HT1080 (cell line): ENCODE data around the gene PCYT2. TPM values are rescaled to one million over a fixed set of nuclear protein-coding genes. Genes with fewer than 3 reads are reported as not detected.
"Not testable (repeated sequence)": the region's sequence is repeated elsewhere in the genome, so short reads cannot be mapped to it uniquely, and the experiment has no call there.

ENCODE experiments used
- DNase-seq: peaks from one replicate; pipeline ENCODE4 v3.0.0-alpha.2; 2015; ENCODE audit warnings: low read depth
- polyA plus RNA-seq, 2 experiments: library from polyadenylated mRNA; depleted of rRNA; stranded (reverse); fragments of >200 nt; gene quantifications; 2 replicates each; pipeline ENCODE4 v1.2.3, GENCODE V29; 2015
- total RNA-seq: library from RNA; depleted of rRNA; stranded (reverse); fragments of >200 nt; shearing (Covaris generic); gene quantifications from 2 replicates; pipeline ENCODE4 v1.2.3, GENCODE V29; 2014; rRNA removed

Gene PCYT2
- total RNA-seq: 27.6 and 34.8 TPM in 2 replicates
- polyA plus RNA-seq (2015; cell fraction: cytosol; rRNA removed): 23.1 and 27.8 TPM in 2 replicates
- polyA plus RNA-seq (2015; cell fraction: nucleus; rRNA removed): 41.7 and 48.6 TPM in 2 replicates

DNA sequence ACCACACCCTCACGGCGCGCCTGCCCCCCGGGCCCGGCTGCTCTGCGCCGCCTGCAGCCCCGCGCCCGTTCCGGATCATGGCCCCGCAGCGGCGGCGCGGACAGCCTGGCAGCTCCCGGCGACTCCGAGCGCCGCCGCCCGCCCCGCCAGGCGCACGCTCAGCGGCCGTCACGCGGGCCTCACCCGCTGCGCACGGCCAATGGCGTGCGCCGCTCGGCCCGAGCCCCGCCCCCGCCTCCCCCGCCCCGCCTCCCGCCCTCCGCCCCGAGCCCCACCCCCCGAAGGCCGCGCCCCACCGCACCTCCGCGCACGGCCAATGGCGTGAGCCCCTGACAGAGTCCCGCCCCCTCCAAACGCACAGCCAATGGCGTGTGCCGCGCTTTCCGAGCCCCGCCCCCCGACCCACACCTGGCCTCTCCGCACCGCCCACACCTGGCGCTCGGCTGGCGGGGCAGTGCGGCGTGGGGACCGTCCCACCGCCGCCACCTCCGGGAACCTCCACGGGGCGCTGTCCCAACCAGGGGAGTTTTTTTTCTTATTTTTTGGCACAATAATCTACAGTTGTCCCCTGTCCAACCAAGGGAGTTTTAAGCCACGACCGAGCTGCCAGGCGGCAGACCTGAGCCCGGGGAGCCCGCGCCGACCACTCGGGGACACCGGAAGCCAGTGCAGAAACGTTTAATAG lies at the start of gene PCYT2:
Gene PCYT2, minus strand, starts transcription at position 123 of the 685 bp plus-strand sequence. Its CDS starts 44 bp downstream, at position 79.
- peak; percentile 26 for DNase-seq

DNA sequence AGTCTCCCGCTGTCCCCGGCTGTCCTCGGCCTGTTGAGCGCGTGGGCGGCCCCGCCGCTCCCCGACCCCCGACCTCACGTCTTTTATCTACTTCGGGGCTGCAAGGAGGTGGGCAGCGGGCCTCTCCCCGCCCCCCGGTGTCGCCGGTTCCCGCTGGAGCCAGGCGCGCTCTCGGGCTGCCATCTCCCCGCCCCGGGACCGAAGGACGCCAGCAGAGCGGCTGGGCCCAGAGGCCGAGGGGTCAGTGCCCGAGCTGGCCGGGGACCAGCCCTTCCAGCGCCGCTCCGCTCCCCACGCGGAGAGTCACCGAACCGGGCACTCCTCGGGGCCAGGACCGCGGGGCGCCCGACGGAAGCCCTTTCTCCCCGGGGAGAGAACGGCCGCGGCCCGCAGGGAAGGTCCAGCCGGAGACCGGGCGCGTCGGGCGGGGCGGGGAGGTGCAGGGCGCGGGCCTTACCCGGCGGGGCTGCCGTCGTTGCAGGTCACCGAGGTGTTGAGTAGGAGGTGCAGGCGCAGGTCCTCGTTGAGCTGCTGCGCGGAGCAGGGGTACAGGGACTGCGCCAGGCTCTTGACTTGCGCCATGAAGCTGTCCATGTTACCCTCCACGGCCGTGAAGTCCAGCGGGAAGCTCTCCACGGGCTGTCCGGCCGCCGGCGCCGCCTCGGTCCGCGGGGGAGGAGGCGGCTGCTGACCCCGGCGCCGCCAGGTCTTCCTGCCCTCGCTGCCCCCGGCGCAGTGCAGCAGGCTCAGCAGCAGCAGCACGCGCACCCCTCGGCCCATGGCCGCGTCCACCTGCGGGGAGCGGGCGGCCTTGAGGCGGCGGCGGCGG lies 49.1 kb upstream of the PCYT2 start:
- DNase-seq: no peak

DNA sequence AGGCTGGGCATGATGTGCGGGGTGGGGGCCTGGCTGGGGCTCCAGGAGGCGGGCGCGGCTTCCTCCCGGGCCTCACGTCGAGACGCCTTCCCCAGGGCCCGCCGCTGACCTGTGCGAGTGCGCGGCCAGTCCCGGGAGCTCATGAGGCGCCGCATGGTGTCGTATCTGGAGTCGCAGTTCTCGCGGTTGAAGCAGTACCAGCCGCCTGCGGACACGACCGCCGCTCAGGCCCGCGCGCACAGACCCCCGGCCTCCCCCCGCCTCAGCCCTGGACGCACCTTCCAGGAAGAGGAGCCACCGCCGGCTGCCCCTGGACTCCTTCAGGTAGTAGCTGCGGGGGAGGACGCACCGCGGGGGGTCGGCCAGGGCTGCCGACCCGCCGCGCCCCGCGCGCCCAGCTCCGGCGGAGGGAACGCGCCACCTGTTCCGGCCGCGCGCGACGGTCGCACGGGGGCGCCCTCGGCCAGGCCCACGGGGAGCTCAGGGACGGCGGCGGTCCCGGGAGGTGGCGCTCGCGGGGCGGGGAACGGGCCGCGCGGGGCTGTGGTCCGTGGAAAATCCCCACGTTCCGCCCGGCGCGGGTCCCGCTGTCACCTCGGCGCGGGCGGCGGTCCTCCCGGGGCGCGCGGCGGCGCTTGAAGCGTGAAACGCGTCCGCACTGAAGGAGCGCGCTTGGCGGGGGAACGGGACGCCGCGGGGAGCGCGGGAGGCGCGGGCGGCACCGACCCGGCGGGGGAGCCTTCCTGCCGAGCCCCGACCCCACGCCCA lies 48.3 kb upstream of the PCYT2 start:
- DNase-seq: no peak

DNA sequence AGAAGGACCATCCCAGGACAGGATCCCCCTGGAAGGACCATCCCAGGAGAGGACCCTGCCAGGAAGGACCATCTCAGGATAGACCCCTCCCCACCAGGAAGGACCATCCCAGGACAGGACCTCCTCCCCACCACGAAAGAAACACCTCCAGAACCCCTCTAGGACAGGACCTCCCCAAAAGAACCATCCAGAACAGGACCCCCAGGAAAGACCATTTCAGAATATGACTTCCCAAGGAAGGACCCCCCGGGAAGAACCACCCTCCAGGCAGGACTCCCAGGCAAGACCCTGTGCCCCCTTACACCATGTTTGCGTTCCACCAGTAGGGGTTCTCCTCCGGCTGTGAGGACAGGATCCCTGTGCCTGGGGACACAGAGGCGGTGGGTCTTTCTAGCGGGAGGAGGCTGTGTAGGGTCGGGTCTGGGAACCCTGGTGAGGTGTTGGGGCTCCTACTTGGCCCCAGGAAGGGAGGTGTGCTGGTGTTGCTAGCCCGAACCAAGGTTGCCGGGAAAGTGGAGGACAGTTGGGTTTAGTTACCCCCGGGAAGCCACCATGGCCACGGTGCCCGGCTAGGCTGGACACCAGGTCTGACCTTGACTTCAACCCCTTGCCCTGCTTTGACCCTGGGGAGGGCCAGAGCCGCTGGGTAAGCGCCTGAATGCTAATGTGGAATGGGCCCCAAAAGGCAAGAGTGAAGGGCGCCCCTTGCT lies 47.6 kb upstream of the PCYT2 start:
- no peak for DNase-seq

DNA sequence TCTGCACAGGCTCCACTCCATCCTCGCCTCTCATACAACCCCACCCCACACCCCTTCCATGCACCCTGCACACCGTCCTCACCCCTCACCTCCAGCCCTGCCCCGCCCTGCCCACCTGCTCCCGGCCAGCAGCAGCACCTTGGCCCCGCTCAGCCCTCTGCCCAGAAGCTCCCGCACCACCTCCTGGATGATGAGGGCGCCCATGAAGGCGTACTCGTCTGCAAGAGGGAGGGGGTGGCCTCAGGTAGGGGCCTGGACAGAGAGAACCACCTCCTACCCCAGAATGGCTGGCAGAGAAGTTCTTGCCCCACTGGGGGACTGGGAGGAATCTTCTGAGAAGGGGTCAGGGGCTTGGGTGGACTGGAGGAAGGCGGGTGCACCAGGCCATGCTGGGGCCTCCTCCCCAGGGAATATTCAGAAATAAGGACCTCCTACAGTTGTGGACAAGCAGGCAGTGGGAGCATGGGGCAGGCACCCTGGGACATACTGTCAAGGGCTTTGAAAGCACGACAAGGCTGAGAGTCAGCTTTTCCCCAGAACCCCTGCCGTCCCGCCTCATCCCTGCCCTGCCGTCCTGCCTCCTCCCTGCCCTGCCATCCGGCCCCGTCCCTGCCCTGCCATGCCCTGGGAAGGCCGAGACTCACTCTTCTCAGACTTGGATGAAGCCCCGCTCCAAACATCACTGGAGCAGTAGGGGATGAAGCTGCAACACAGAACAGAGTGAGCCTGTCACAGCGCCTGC lies 46.7 kb upstream of the PCYT2 start:
- DNase-seq: no peak

DNA sequence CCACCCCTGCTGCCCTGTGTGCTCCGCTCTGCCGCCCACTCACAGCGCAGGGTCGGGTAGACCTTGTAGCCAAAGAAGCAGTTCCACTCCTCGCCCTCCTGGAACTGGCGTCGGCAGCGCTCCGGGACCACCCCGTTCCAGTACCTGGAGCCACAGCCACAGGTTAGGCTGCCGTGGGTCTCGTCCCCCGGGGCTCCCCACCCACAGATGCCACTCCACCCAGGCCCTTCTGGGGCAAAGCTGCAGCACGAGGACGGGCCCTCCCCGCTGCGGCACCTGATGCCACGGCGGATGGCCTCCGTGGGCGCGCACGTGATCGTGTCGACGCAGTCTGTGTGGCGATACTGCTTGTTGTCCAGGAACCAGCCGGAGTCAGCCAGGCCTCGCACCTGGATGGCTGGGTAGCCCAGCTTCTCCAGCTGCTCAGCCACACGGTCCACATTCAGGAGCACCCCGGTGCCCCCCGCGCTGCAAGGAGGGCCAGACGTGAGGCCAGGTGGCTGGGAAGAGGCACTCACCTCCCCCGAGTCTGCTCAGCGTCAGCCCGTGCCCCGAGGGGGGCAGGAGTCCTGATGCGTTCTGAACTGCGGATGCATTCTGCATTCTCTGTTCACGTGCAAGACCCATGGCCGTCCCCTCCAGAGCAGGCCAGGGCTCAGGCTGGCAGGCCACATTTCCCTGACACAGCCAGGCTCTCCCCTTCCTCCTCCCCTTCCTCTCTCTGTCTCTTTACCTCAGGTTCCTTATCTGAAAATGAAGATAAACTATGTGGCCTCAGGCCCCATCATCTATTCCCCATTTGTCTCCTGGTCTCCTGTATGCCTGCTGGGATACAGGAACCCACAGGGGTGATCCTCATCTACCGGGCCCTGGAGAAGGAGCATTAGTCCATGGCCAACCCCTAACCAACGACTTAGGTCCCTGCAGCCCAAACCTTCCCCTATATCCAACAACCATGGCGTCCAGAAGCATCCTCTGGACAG lies 45.7 kb upstream of the PCYT2 start:
- DNase-seq: no peak

DNA sequence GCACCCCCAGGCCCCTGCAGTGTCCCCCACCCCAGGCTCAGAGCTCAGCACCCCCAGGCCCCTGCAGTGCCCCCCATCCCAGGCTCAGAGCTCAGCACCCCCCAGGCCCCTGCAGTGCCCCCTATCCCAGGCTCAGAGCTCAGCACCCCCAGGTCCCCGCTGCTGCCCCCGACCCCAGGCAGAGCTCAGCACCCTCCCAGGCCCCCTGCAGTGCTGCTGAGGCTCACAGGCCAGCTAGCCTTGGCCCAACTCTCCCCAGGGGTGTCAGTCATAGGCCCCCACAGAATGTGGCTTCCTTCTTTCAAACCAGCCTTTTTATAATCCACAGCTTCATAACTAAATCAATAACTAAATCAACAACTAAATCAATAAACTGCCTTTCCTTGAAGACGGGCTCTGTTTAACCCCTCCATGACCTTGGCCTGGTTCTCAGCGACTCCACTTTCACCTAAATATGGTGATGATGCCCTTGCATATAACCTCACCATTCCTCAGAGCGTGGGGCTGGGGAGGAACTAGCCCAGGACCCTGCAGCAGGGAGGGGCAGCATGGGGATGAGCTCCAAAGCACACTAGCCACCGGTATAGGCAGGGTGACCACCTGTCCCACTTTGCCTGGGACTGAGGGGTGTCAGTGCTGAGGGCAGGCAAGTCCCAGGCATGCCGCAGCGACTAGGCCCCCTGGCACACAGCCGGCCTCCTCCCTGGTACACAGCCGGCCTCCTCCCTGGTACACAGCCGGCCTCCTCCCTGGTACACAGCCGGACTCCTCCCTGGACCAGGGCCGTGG lies 44.8 kb upstream of the PCYT2 start:
- DNase-seq: no peak

DNA sequence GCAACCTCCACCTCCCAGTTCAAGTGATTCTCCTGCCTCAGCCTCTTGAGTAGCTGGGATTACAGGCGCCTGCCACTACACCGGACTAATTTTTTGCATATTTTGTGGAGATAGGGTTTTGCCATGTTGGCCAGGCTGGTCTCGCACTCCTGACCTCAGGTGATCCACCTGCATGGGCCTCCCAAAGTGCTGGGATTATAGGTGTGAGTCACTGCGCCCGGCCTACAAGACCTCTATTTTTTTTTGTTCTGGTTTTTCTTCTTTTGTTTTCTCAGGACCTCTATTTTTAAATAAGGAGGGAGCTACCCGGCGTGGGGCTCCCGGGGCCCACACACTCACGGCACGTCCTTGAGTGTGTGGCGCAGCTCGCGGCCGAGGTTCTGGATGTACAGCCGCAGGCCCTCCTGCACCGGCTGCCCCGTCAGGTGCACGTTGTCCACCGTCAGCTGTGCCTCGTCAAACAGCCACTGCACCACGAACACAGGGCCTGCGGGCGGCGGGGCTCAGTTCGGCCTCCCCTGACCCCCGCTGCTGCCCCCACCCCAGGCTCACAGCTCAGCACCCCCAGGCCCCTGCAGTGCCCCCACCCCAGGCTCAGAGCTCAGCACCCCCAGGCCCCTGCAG lies 44.0 kb upstream of the PCYT2 start:
- no peak for DNase-seq

DNA sequence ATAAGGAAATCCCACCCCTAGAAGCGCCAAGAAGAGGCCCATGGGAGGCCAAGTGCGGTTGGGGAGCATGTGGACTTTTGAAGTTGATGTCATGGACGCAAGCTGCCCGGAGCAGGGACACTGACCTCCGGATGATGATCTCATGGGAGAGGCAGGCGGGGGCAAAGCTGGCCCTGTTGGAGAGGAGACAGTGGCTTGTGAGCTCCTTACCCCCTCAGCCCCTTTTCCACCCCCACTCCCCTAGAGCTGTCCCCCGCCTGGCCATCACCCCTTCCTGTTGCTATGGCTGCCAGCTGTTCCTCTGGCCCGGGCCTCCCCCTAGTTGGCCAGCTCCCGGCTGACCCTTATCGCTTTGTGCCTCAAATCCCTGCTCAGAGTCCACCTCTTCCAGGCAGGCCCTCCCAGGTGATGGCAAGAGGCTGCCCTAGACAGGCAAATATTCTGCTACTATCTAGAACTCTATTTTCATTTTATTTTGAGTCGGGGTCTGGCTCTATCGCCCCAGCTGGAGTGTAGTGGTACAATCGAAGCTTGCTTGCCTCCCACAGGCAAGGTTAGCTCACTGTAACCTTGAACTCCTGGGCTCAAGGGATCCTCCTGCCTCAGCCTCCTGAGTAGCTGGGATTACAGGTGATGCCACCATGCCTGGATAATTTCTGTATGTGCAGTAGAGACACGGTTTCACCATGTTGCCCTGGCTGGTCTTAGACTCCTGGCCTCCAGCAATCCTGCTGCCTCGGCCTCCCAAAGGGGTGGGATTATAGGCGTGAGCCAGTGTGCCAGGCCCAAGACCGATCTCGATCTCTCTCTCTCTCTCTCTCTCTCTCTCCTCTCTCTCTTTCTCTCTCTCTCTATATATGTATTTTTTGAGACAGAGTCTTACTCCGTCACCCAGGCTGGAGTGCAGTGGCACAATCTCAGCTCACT lies 43.2 kb upstream of the PCYT2 start:
- DNase-seq: no peak

DNA sequence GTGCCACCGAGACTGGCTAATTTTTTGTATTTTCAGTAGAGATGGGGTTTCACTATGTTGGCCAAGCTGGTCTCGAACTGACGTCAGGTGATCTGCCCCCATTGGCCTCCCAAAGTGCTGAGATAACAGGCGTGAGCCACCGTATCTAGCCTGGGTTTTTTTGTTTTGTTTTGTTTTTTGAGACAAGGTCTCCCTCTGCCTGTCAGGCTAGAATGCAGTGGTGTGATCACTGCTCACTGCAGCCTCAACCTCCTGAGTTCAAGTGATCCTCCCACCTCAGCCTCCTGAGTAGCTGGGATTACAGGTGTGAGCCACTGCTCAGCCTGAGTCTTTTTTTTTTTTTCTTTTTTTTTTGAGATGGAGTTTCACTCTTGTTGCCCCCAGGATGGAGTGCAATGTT lies 42.2 kb upstream of the PCYT2 start:
- not testable (repeated sequence) for DNase-seq

DNA sequence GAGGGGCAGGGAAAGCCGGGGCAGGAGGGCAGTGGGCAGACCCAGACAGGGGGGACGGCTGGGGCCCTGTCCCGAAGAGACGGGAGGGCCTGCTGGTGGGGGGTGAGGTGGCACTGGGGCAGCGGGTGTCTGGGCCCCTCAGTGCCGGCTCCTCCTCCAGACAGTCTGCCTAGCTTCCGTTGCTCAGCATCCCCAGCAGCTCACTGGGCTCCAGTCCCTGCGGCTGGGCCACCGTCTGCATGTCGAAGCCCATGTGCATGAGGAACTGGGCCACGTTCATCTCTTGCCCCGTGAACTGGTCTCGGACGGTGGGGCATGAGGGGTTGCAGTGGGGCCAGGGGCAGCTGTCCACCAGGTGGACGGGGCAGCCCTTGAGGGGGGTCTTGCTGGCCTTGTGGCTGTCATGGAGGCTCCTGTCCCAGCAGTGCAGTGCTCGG lies 41.6 kb upstream of the PCYT2 start:
- DNase-seq: no peak

DNA sequence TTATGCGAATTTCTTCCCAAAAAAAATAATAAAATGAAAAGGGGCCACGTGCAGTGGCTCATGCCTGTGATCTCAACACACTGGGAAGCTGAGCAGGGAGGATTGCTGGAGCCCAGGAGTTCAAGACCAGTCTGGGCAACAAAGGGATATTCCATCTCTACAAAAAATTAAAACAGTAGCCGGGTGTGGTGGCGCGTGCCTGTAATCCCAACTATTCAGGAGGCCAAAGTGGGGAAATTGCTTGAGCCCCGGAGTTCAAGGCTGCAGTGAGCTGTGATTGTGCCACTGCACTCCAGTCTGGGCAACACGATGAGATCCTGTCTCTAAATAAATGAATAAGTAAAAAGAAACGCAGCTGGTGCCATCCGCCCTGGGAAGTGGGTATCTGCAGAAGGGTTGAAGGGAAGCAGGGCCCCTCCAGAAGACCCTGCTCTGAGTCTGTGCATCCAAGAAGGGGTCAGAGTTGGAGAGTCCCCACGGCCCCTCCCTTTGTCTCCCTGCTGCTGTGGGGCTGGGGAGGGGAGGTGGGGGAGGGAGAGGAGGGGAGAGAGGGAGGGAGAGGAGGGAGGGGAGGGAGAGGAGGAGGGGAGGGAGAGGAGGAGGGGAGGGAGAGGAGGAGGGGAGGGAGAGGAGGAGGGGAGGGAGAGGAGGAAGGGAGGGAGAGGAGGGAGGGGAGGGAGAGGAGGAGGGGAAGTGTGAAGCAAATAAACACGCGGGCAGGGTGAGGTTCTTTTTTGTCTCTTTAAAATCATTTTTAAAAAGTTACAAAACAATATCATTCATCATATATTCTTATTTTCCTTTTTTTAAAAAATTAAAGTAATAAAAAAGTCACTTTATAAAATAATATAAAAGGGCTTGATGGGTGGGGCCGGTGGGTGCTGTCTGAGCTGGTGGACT lies 40.8 kb upstream of the PCYT2 start:
- no peak for DNase-seq

DNA sequence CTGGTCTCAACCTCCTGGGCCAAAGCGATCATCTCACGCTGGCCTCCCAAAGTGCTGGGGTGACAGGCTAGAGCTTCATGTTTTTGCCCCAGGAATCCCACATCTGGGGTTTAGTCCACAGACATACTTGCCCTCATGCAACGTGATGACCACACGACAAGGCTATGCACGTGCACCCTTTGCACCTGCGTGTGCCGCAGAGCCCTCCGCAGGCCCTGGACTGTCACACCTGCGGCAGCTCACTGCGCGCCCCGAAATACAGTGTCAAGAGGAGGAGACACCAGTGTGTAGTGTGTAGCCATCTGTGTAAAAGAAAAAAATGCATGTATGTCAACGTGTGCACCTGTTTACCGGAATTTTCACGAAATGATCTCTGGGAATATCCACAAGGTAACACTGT lies 39.3 kb upstream of the PCYT2 start:
- no peak for DNase-seq

DNA sequence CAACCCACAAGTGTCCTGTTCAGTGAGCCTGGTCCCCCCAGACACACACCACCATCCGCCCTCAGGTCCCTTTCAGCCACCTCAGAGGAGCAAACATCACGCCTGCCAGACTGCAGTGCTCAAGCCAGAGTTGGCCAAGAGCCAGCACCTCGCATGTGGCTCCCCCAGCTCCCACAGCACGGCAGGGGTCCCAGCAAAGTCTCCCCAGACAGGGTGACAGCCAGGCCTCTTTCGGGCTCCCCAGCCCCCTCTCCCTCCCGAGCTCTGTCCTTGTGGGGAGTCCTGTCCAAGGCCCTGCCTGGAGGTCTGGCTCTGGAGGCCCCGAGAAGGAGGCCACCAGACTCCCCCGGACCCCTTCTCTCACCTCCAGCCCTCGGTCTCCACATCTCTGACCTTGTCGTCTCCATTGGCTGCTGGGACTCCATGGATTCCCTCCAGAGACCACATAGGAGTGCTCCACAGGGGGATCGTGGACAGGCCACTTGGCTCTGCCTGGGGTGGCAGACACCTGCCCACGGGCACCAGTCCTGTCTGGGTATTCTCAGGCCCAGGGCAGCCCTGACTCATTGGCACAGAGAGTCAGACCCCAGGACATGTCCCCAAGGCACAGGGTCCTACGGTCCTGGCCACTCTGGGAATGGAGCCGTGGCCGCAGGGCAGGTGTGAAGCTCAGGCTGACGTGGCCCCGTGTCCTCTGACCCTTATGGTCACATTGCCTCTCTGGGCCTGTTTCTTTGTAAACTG lies 37.6 kb upstream of the PCYT2 start:
- DNase-seq: no peak

DNA sequence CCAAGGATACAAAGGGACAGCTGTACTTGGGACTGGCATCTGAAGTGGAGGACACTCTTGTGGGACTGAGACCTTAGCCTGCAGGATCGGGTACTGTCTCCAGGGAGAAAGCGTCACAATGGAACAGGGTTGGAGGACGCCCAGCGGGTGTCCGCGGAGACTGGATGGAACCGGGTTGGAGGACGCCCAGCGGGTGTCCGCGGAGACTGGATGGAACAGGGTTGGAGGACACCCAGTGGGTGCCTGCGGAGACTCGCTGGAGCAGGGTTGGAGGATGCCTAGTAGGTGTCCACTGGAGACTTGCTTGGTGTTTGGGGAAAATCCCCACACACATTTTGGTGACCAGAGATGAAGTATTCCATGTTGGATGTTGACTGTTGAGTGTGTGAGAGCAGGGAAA lies 36.0 kb upstream of the PCYT2 start, which contains the start of gene MYADML2:
Gene MYADML2, minus strand, starts transcription at position 45 of the 400 bp plus-strand sequence. CDS start 5,492 bp downstream, outside the sequence.
- no peak for DNase-seq
